DND-41 (cell line): ENCODE data around the gene F11R.

Source experiments
- ATAC-seq: fragments of 200-7000 bp; cut with Tn5 transposase; 3 replicates; pipeline ENCODE4 v1.9.1; 2021; ENCODE audit warnings: low read depth; ENCODE audit not compliant: insufficient read depth
- DNase-seq: peaks from one replicate; pipeline ENCODE4 v3.0.0-alpha.2; 2020
- H2AFZ ChIP-seq: 2 replicates; pipeline ENCODE4 v1.6.0; 2012; ENCODE audit warnings: low read depth, low read length
- H3K27ac ChIP-seq: 2 replicates; pipeline ENCODE4 v1.5.1; 2012; ENCODE audit warnings: low read length, inconsistent platforms
- H3K27me3 ChIP-seq: fragments of 200-600 bp; sonication (generic); 2 replicates; pipeline ENCODE4 v1.6.0; 2012; ENCODE audit warnings: low read length, mild to moderate bottlenecking, inconsistent platforms; ENCODE audit not compliant: insufficient read depth, poor library complexity
- H3K36me3 ChIP-seq: 2 replicates; pipeline ENCODE4 v1.5.1; 2012; ENCODE audit warnings: low read length, inconsistent platforms; ENCODE audit not compliant: insufficient read depth
- H3K4me1 ChIP-seq: 2 replicates; pipeline ENCODE4 v1.5.1; 2012; ENCODE audit warnings: mild to moderate bottlenecking, low read length; ENCODE audit not compliant: insufficient read depth
- H3K4me2 ChIP-seq: 2 replicates; pipeline ENCODE4 v1.6.0; 2012; ENCODE audit warnings: mild to moderate bottlenecking, moderate library complexity, low read length, inconsistent platforms; ENCODE audit not compliant: insufficient read depth
- H3K4me3 ChIP-seq, 2 experiments: fragments of 200-600 bp in 1 of 2; shearing (Covaris generic) in 1 of 2; 2 replicates each; pipeline ENCODE4 v1.5.1; 2012 to 2016; ENCODE audit warnings: inconsistent platforms in 2 of 2, low read length in 2 of 2, mild to moderate bottlenecking in 2 of 2, low read depth in 1 of 2, moderate library complexity in 1 of 2
- H3K79me2 ChIP-seq: 2 replicates; pipeline ENCODE4 v1.6.0; 2012; ENCODE audit warnings: low read length, inconsistent platforms; ENCODE audit not compliant: insufficient read depth
- H3K9ac ChIP-seq: 2 replicates; pipeline ENCODE4 v1.6.0; 2012; ENCODE audit warnings: low read depth, mild to moderate bottlenecking, inconsistent platforms, low read length, moderate library complexity
- H3K9me3 ChIP-seq: 2 replicates; pipeline ENCODE4 v1.5.1; 2012; ENCODE audit warnings: low read length, moderate library complexity, mild to moderate bottlenecking, inconsistent platforms; ENCODE audit not compliant: insufficient read depth, severe bottlenecking
- H4K20me1 ChIP-seq: 2 replicates; pipeline ENCODE4 v1.6.0; 2012; ENCODE audit warnings: low read length; ENCODE audit not compliant: insufficient read depth
- EZH2 ChIP-seq: IDR thresholded peaks from 3 replicates; pipeline ENCODE4 v1.6.1; 2012; ENCODE audit warnings: borderline replicate concordance, low read depth, mild to moderate bottlenecking, moderate library complexity, low read length, inconsistent platforms; ENCODE audit not compliant: severe bottlenecking
- TF ChIP-seq, protein P1 (sequence below): IDR thresholded peaks from 2 replicates; pipeline ENCODE4 v1.5.1; 2012; ENCODE audit warnings: borderline replicate concordance, low read length, moderate library complexity, mild to moderate bottlenecking; ENCODE audit not compliant: poor library complexity, severe bottlenecking; ENCODE audit errors: extremely low read depth

Gene F11R

DNA sequence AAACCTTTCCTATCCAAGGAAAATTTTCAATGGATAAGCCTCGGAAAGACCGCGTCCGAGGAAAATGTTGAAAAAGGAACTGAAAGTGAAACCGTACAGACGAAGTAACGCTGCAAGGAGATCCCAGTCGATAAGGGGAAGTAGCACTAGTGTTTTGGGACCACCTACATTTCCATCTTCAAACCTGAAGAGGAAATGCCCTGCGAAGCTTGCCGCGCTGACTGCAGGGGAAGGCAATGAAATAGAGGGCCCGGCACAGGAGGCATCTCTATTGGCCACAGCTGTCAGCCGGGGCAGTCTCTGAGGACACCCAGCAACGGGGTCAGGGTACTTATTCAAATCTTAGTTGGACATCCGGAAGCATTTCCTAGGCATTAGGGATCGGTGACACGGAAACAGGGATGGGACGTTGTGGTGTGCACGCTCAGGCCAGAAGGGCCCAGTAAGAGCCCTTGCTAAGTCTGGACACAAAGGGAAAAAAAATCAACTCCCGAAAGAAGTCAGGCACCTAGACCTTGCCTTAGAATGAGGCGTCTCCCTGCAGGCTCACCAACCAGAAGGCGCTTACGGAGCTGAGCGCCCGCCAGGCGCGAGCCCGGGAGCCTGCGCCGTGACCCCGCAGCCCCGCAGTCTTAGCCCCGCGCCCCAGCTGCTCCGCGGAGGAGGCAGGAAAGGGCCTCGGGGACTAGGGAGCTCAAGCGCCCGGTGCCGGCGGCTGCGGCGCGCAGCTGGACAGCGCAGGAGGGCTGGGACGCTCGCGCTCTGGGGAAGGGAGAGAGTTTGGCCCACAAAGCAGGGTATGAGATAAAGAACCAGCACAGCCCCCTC, 24.2 kb upstream of the F11R start:
- peak overlapping the region; percentile 75 to 92 for H3K4me3 ChIP-seq
- H3K36me3 ChIP-seq = peaks cover 60% of the 10 kb centered on the region
- peak overlapping the region; percentile 79 for H3K4me2 ChIP-seq
- H3K27me3 ChIP-seq = no peaks in the 10 kb centered on the region
- TF ChIP-seq, protein P1, sequence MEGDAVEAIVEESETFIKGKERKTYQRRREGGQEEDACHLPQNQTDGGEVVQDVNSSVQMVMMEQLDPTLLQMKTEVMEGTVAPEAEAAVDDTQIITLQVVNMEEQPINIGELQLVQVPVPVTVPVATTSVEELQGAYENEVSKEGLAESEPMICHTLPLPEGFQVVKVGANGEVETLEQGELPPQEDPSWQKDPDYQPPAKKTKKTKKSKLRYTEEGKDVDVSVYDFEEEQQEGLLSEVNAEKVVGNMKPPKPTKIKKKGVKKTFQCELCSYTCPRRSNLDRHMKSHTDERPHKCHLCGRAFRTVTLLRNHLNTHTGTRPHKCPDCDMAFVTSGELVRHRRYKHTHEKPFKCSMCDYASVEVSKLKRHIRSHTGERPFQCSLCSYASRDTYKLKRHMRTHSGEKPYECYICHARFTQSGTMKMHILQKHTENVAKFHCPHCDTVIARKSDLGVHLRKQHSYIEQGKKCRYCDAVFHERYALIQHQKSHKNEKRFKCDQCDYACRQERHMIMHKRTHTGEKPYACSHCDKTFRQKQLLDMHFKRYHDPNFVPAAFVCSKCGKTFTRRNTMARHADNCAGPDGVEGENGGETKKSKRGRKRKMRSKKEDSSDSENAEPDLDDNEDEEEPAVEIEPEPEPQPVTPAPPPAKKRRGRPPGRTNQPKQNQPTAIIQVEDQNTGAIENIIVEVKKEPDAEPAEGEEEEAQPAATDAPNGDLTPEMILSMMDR = peak; percentile 0
- no peak for TF ChIP-seq EZH2
- H3K9me3 ChIP-seq = no peaks in the 10 kb centered on the region
- H3K9ac ChIP-seq = peak overlapping the region; percentile 93
- peak; percentile 74 for ATAC-seq
- H3K27ac ChIP-seq = peak overlapping the region; percentile 99
- peak; percentile 86 for DNase-seq
- peaks cover 51% of the 10 kb centered on the region for H3K4me1 ChIP-seq
- H2AFZ ChIP-seq = peak overlapping the region; percentile 90
- peaks cover 48% of the 10 kb centered on the region for H3K79me2 ChIP-seq
- no peaks in the 10 kb centered on the region for H4K20me1 ChIP-seq

DNA sequence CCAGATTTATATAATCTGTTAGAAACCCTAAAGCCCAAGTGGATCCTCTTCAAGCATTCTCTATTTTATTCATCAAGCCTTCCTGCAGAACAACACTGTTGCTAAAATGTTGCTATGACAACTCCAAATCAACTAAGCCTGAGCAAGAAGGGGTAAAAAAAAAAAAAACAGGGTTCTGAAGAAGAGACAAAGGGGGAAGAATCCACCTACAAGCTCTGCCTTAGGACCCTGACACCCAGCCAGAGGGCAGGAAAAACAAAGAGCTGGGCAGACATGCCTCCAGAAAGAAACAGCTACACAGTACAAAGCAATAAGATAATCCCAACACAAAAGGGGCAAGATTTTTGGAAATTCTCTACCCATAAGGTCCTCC, 23.6 kb upstream of the F11R start:
- DNase-seq = no peak
- Histone ChIP-seq H3K4me1 (peaks cover 57% of the 10 kb centered on the region), H3K9ac (peak overlapping the region; percentile 93), H3K9me3 (no peaks in the 10 kb centered on the region), H3K36me3 (peaks cover 60% of the 10 kb centered on the region), H3K27ac (peak overlapping the region; percentile 99), H3K79me2 (peaks cover 48% of the 10 kb centered on the region), H4K20me1 (no peaks in the 10 kb centered on the region), H3K4me2 (peak overlapping the region; percentile 79), H3K27me3 (no peaks in the 10 kb centered on the region), H2AFZ (peak overlapping the region; percentile 90), H3K4me3 (peak overlapping the region; percentile 75 to 92)
- TF ChIP-seq, protein P1 = peak; percentile 14
- TF ChIP-seq EZH2 = no peak
- ATAC-seq = peak; percentile 12; the same call in 1 of the 3 replicates

DNA sequence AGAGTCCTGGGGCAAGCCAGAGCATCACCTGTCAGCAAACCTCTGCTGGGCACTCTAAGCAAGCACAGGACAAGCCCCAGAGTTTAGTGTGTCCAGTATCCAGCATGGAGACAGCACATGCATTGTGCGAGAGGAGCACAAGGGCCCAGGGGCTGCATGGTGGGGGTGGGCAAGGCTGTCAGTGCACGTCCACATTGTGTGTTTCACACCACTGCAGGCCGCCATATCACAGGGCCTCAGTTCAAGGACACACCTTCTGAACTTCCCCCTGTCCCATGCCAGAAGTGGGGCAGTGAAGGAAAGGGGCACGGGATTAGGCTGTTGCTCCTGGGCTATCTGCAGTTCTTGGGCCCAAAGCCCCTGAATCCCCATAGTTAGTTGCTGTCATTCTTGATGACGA, 18.6 kb upstream of the F11R start:
- no peak for DNase-seq
- Histone ChIP-seq H3K4me2 (peak overlapping the region; percentile 90), H3K36me3 (peaks cover 43% of the 10 kb centered on the region), H4K20me1 (no peaks in the 10 kb centered on the region), H3K4me3 (peak overlapping the region in 1 of 2 experiments; percentile 91; a peak in 2 of 4 replicates), H3K4me1 (peaks cover 68% of the 10 kb centered on the region), H2AFZ (no peak overlapping the region), H3K9ac (peak overlapping the region; percentile 78), H3K27me3 (no peaks in the 10 kb centered on the region), H3K79me2 (peaks cover 45% of the 10 kb centered on the region), H3K27ac (peak overlapping the region; percentile 78), H3K9me3 (no peaks in the 10 kb centered on the region)
- no peak for ATAC-seq
- no peak for TF ChIP-seq EZH2
- TF ChIP-seq, protein P1 = no peak

DNA sequence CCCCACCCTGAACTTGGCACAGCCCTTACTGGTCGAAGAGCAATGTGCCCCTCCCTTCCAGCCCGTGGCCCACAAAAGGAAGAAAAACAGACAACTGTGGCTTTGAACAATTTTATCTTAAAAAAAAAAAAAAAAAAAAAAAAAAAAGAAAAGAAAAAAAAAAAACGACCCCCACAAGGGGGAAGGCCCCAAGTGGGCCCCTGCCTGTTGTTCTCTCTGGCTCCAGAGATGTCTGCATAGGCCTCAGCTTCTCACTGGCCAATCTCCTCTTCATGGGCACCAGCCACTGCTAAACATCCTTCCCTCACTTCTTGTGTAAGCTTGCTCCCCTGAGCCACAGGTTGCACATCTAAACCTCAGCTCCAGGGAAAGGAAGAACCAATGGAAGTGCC, 18.2 kb upstream of the F11R start:
- no peaks in the 10 kb centered on the region for H3K27me3 ChIP-seq
- H2AFZ ChIP-seq = peak overlapping the region; percentile 90
- H3K9ac ChIP-seq = peak overlapping the region; percentile 78
- no peaks in the 10 kb centered on the region for H4K20me1 ChIP-seq
- peaks cover 64% of the 10 kb centered on the region for H3K4me1 ChIP-seq
- DNase-seq (no peak), ATAC-seq (no peak)
- TF ChIP-seq, protein P1 = no peak
- TF ChIP-seq EZH2 = no peak
- H3K9me3 ChIP-seq = no peaks in the 10 kb centered on the region
- H3K4me3 ChIP-seq = peak overlapping the region; percentile 61 to 91; a peak in 3 of 4 replicates
- peaks cover 41% of the 10 kb centered on the region for H3K79me2 ChIP-seq
- peak overlapping the region; percentile 78 for H3K27ac ChIP-seq
- H3K36me3 ChIP-seq = peaks cover 43% of the 10 kb centered on the region
- H3K4me2 ChIP-seq = peak overlapping the region; percentile 90
